Mucosa of descending colon (tissue), 3 donors: Measurements from ENCODE around the gene ZNF691. TPM values are rescaled to one million over a fixed set of nuclear protein-coding genes. Genes with fewer than 3 reads are reported as not detected.
"Not testable (repeated sequence)": the region's sequence is repeated elsewhere in the genome, so short reads cannot be mapped to it uniquely, and the experiment has no call there.

ENCODE experiments used
- ATAC-seq: fragments of 200-7000 bp; cut with Tn5 transposase; one replicate; pipeline ENCODE4 v1.9.1; 2020; ENCODE audit warnings: mild to moderate bottlenecking, moderate library complexity
- DNase-seq, 3 donors: peaks; one replicate each; pipeline ENCODE4 v3.0.0-alpha.2; 2020
- H3K36me3 ChIP-seq: fragments of 200-600 bp; one replicate; pipeline ENCODE4 v1.8.0; 2021; ENCODE audit warnings: low read depth, mild to moderate bottlenecking
- H3K4me1 ChIP-seq: fragments of 200-600 bp; one replicate; pipeline ENCODE4 v1.8.0; 2021; ENCODE audit warnings: low read depth, mild to moderate bottlenecking
- H3K4me3 ChIP-seq: fragments of 200-600 bp; one replicate; pipeline ENCODE4 v1.8.0; 2021; ENCODE audit warnings: mild to moderate bottlenecking
- H3K9me3 ChIP-seq: fragments of 200-600 bp; one replicate; pipeline ENCODE4 v1.8.0; 2021; ENCODE audit warnings: mild to moderate bottlenecking
- intact Hi-C, 2 donors: fragments of 100-400 bp; cut with DNase I in 1 of 2; cut with micrococcal nuclease in 1 of 2; formaldehyde crosslinking; loops; one replicate each; pipeline versions ENCODE4 v1.11.0 to v1.11.1; 2022; cut with DNase I, micrococcal nuclease
- total RNA-seq, 3 donors: library from RNA; stranded (reverse); fragmentation: NEBNext Ultra II Directional in 2 of 3; extraction: Animal tissue kit (Norgen Biotek cat#: 25700) in 2 of 3; gene quantifications; one replicate each; pipeline versions ENCODE4 v1.2.1 to v1.2.4, GENCODE V29; 2021 to 2023
- TF ChIP-seq, protein P1 (sequence below): fragments of 200-600 bp; IDR thresholded peaks from one replicate; pipeline ENCODE4 v1.8.0; 2022; ENCODE audit warnings: antibody characterized with exemption, mild to moderate bottlenecking
- donor health status: DM: no; HTN: no; CAD: no; lungs with moderate emphysema.
- donor health status: DM: no; HTN: no; CAD: no.
- donor health status: DM: no; HTN: yes; CAD: no.

Gene ZNF691
- total RNA-seq, 3 donors from 2014 or later, result 5.9 to 10.8 (median 5.9) TPM

DNA sequence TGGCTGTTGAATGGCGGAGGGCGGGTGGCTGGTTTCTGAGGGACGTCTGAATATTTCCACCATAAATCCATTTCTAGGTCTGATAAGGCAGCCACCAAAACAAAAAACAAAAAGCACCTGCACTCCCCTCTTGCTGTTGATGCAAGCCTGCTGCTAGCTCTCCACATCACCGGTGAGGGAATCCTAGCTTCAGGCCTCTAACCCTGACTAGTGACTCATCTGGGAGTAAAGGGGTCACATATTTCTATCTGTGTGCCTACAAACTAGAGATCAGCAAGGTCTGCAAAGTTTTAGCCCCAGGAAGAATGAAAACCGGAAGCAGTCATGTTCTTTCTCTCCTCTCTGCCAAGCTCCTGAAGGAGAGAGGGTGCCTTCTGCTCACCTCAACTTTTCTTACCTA, 39.8 kb upstream of the ZNF691 start:
- no peak for ATAC-seq
- TF ChIP-seq, protein P1, sequence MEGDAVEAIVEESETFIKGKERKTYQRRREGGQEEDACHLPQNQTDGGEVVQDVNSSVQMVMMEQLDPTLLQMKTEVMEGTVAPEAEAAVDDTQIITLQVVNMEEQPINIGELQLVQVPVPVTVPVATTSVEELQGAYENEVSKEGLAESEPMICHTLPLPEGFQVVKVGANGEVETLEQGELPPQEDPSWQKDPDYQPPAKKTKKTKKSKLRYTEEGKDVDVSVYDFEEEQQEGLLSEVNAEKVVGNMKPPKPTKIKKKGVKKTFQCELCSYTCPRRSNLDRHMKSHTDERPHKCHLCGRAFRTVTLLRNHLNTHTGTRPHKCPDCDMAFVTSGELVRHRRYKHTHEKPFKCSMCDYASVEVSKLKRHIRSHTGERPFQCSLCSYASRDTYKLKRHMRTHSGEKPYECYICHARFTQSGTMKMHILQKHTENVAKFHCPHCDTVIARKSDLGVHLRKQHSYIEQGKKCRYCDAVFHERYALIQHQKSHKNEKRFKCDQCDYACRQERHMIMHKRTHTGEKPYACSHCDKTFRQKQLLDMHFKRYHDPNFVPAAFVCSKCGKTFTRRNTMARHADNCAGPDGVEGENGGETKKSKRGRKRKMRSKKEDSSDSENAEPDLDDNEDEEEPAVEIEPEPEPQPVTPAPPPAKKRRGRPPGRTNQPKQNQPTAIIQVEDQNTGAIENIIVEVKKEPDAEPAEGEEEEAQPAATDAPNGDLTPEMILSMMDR, result no peak

DNA sequence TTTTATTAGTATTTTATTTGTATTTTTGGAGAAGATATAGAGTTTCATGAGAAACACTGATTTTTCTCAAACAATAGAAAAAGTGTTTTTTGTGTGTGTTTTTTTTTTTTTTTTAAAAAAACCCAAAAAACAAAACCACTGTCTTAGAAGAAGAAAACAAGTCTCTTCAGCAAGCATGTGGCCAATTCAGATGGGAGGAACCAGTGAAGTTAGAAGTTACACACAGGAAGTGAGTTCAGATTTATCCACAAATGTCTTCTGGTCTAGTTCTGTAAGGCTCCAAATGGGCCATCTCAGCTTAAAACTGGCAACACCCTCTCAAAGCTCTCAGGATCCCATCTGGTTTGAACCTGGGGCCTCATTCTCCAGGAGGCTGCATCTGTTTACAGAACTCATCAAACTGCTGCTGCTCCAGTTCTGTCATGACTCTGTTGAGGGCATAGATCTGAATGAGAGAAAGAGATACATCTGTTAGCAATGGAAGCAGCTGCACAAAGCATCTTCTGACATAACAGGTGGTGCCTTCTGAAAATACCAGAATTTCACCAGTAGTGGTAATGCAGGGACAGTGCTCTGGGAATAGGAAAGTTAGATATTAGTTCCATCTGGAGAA, 39.3 kb upstream of the ZNF691 start:
- intact Hi-C loops, result no loop called here
- no peaks in the 10 kb centered on the region for H3K36me3 ChIP-seq
- H3K4me3 ChIP-seq, result no peak overlapping the region
- H3K4me1 ChIP-seq, result no peaks in the 10 kb centered on the region
- TF ChIP-seq, protein P1, result no peak
- H3K9me3 ChIP-seq, result peaks cover 3% of the 10 kb centered on the region
- DNase-seq (no peak), ATAC-seq (no peak)

More for the DNA sequence above, 39.8 kb upstream of the ZNF691 start:
- intact Hi-C loops, result no loop called here
- DNase-seq, result no peak
- H3K4me1 ChIP-seq, result no peaks in the 10 kb centered on the region
- H3K36me3 ChIP-seq, result no peaks in the 10 kb centered on the region
- H3K9me3 ChIP-seq, result peaks cover 3% of the 10 kb centered on the region
- H3K4me3 ChIP-seq, result no peak overlapping the region

DNA sequence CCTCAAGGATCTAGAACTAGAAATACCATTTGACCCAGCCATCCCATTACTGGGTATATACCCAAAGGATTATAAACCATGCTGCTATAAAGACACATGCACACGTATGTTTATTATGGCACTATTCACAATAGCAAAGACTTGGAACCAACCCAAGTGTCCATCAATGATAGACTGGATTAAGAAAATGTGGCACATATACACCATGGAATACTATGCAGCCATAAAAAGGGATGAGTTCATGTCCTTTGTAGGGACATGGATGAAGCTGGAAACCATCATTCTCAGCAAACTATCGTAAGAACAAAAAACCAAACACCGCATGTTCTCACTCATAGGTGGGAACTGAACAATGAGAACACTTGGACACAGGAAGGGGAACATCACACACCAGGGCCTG, 31.6 kb upstream of the ZNF691 start:
- H3K36me3 ChIP-seq, ATAC-seq, intact Hi-C loops, DNase-seq, H3K9me3 ChIP-seq, H3K4me3 ChIP-seq, H3K4me1 ChIP-seq: not testable (repeated sequence)

DNA sequence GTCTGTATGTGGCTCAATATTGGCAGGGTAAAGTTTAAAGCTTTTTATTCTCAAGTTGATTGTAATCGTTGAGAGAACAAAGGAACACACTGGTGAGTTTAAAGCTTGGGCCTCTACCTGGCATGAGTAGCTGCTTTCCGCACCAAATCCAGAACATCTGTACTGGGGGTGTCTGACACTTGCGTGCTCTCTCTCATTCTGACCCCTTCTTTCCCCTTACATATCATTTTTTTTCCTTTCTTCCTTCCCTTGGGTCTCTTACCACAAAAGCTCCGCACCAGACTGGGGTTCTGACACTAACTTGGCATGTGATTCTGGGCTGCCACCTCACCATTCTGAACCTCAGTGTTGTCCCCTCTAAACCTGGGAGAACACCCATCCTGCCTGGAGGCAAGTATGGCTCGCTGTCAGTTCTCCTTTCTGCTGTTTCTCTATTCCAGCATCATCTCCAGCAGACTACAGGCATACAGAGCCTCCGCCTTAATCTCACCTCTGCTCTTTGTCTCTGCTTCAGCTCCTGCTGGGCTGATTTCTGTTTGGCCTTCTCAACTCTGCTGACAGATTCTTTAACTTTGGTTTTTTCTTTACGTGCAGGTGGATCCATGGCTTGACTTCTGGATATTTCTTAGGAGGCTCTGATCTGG, 30.4 kb upstream of the ZNF691 start:
- TF ChIP-seq, protein P1, result no peak

DNA sequence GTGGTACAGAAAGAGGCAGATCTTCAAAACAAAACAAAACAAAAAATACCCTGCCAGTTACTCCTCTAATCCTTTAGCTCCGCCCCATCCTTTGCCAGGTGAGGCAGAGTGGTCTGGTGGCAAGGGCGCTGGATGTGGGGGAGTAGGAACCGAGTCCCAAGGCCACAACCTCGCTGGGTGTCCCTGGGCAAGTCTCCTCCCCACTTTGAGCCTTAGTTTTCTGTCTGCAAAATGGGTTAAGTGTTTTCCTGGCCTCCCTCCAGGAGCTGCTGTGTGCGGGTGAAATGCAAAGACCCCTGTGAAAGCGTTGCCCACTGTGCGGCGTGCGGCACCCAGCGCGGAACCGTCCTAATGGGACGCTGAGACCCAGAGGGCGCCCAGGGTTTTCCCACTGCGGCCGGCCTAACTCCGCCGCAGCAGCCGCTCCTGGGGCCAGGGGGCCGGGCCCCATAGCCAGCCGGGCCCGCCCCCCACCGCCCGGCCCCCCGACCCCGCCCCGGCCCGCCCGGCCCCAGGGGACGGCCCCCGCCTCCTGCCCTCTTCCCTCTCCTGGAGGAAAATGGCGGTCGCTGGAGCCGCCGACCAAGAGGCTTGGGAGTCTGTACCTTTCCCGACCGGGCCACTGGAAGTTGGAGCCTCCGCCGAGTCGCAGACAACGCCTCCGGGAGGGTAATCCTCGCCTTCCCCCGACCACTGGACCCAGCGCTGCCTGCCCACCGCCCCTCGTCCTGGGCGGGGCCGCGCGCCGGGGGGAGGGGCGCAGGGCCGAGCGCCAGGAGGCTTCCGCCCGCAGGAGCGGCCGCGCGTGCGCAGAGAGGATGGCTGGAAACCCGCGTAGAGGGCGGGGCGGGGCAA, 29.6 kb upstream of the ZNF691 start, which contains the start of the genes ERMAP and SVBP:
Gene ERMAP (plus strand): TSS at position 538 of the 855 bp plus-strand sequence. CDS start 13,327 bp downstream, outside the sequence.
Gene SVBP (minus strand): TSS at position 813 of the 855 bp plus-strand sequence. CDS start 853 bp downstream, outside the sequence.
- TF ChIP-seq, protein P1, result no peak
- H3K36me3 ChIP-seq, result no peaks in the 10 kb centered on the region
- peak within 1 kb of the TSS; percentile 37 for H3K4me3 ChIP-seq
- no peaks in the 10 kb centered on the region for H3K9me3 ChIP-seq
- H3K4me1 ChIP-seq, result peaks cover 4% of the 10 kb centered on the region
- intact Hi-C loops, result no loop called here
- DNase-seq (peak; percentile 95 to 97 (median 97)), ATAC-seq (peak; percentile 98)

More for the DNA sequence above, 30.4 kb upstream of the ZNF691 start:
- ATAC-seq (peak; percentile 2), DNase-seq (peak in 1 of 3 donors; percentile 12)
- Histone ChIP-seq H3K4me1 (peaks cover 4% of the 10 kb centered on the region), H3K36me3 (no peaks in the 10 kb centered on the region), H3K4me3 (no peak overlapping the region), H3K9me3 (no peaks in the 10 kb centered on the region)
- intact Hi-C loops, result no loop called here

DNA sequence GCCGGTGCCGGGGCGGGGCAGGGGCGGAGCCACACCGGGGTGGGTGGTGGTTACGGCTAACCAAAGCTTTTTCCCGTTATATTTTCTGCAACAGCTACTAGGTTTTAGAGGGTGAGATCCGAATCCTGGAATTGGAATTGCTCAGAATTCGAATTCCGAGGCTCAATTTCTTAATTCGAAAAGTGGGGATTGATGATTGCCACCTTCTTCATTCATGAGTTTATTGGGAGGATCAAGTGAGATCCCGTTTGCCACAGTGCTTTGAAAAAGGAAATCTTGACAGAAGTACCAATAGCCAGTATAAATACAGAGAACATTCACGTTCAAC, 29.0 kb upstream of the ZNF691 start:
- ATAC-seq (no peak), DNase-seq (no peak)
- TF ChIP-seq, protein P1, result no peak
- Histone ChIP-seq H3K9me3 (no peaks in the 10 kb centered on the region), H3K4me1 (peaks cover 4% of the 10 kb centered on the region), H3K36me3 (no peaks in the 10 kb centered on the region), H3K4me3 (peak overlapping the region; percentile 37)
- intact Hi-C loops, result no loop called here
